HepG2 (cell line): ENCODE results near the gene SPATA32. TPM values are rescaled to one million over a fixed set of nuclear protein-coding genes. Genes with fewer than 3 reads are reported as not detected.

Experiments
- ARNT2 ChIP-seq: sonication (generic); formaldehyde crosslinking; IDR thresholded peaks from 2 replicates; pipeline ENCODE4 v1.8.0; 2022; ENCODE audit warnings: mild to moderate bottlenecking, low read depth, missing genetic modification reagents, moderate library complexity
- HDAC6 ChIP-seq: fragments of 200-600 bp; sonication (generic); IDR thresholded peaks from 2 replicates; pipeline ENCODE4 v1.7.0; 2017; ENCODE audit warnings: mild to moderate bottlenecking, antibody characterized with exemption, low read length, low read depth
- KAT2B ChIP-seq: fragments of 150-350 bp; IDR thresholded peaks from 2 replicates; pipeline ENCODE4 v1.6.1; 2014; ENCODE audit warnings: low read depth, low read length, borderline replicate concordance
- MED1 ChIP-seq: sonication (generic); formaldehyde crosslinking; IDR thresholded peaks from 2 replicates; pipeline ENCODE4 v1.4.0; 2020; ENCODE audit warnings: missing genetic modification reagents
- MEIS2 ChIP-seq: sonication (generic); formaldehyde crosslinking; IDR thresholded peaks from 2 replicates; pipeline ENCODE4 v1.9.0; 2021; ENCODE audit warnings: mild to moderate bottlenecking, missing genetic modification reagents
- MTA1 ChIP-seq: sonication (generic); formaldehyde crosslinking; IDR thresholded peaks from 2 replicates; pipeline ENCODE4 v1.4.0; 2020; ENCODE audit warnings: missing genetic modification reagents, mild to moderate bottlenecking, borderline replicate concordance
- MTERF4 ChIP-seq: sonication (generic); formaldehyde crosslinking; IDR thresholded peaks from 2 replicates; pipeline ENCODE4 v1.8.0; 2023; ENCODE audit warnings: mild to moderate bottlenecking, missing genetic modification reagents
- MYPOP ChIP-seq: sonication (generic); formaldehyde crosslinking; IDR thresholded peaks from 2 replicates; pipeline ENCODE4 v1.8.1; 2023; ENCODE audit warnings: mild to moderate bottlenecking, moderate library complexity, missing genetic modification reagents
- MZF1 ChIP-seq: sonication (generic); formaldehyde crosslinking; IDR thresholded peaks from 2 replicates; pipeline ENCODE4 v1.8.1; 2023; ENCODE audit warnings: mild to moderate bottlenecking, missing genetic modification reagents, borderline replicate concordance
- POGK ChIP-seq: sonication (generic); formaldehyde crosslinking; conservative IDR thresholded peaks from 2 replicates; pipeline ENCODE4 v1.8.0; 2022; ENCODE audit warnings: mild to moderate bottlenecking, moderate library complexity, missing genetic modification reagents
- SCMH1 ChIP-seq: sonication (generic); formaldehyde crosslinking; IDR thresholded peaks from 2 replicates; pipeline ENCODE4 v1.9.0; 2021; ENCODE audit warnings: missing genetic modification reagents, mild to moderate bottlenecking, borderline replicate concordance
- WIZ ChIP-seq: sonication (generic); formaldehyde crosslinking; IDR thresholded peaks from 2 replicates; pipeline ENCODE4 v1.5.1; 2020; ENCODE audit warnings: mild to moderate bottlenecking, missing genetic modification reagents
- ZBTB1 ChIP-seq: sonication (generic); formaldehyde crosslinking; IDR thresholded peaks from 2 replicates; pipeline ENCODE4 v1.4.0; 2020; ENCODE audit warnings: missing genetic modification reagents, borderline replicate concordance
- ZHX2 ChIP-seq, 2 experiments: sonication (generic) in 1 of 2; formaldehyde crosslinking in 1 of 2; IDR thresholded peaks; 2 replicates each; pipeline versions ENCODE4 v1.6.1 to v1.9.0; 2014 to 2022; ENCODE audit warnings: antibody characterized with exemption in 1 of 2, borderline replicate concordance in 1 of 2, inconsistent platforms in 1 of 2, low read depth in 1 of 2, missing genetic modification reagents in 1 of 2
- ZNF136 ChIP-seq: sonication (generic); formaldehyde crosslinking; IDR thresholded peaks from 2 replicates; pipeline ENCODE4 v1.8.1; 2022; ENCODE audit warnings: low read depth, mild to moderate bottlenecking, moderate library complexity, missing genetic modification reagents
- ZNF737 ChIP-seq: sonication (generic); formaldehyde crosslinking; IDR thresholded peaks from 2 replicates; pipeline ENCODE4 v1.5.0; 2020; ENCODE audit warnings: missing genetic modification reagents, mild to moderate bottlenecking, borderline replicate concordance
- ZNF788 ChIP-seq: sonication (generic); formaldehyde crosslinking; IDR thresholded peaks from 2 replicates; pipeline ENCODE4 v1.5.0; 2020; ENCODE audit warnings: mild to moderate bottlenecking, missing genetic modification reagents, borderline replicate concordance
- ZNF816 ChIP-seq: sonication (generic); formaldehyde crosslinking; IDR thresholded peaks from 2 replicates; pipeline ENCODE4 v1.8.0; 2022; ENCODE audit warnings: missing genetic modification reagents, mild to moderate bottlenecking, borderline replicate concordance
- ZSCAN9 ChIP-seq: IDR thresholded peaks from 2 replicates; pipeline ENCODE4 v1.6.1; 2016; ENCODE audit warnings: borderline replicate concordance
- polyA plus RNA-seq, 8 experiments: library from polyadenylated mRNA; depleted of rRNA in 3 of 8; stranded (reverse) in 7 of 8; unstranded in 1 of 8; fragments of >200 nt; fragmentation: Illumina TruSeq in 4 of 8; extraction: Trizol in 4 of 8; gene quantifications; 2 replicates each; pipeline versions ENCODE4 v1.2.1 to v1.2.3, GENCODE V29; 2011 to 2016; ENCODE audit warnings: low read depth in 4 of 8, missing spikeins in 1 of 8, mixed read lengths in 1 of 8; ENCODE audit not compliant: insufficient read depth in 1 of 8
- total RNA-seq, 5 experiments: library from RNA; depleted of rRNA; stranded (reverse); fragments of >200 nt; fragmentation: Illumina TruSeq; extraction: Trizol; gene quantifications; 2 replicates each; pipeline ENCODE4 v1.2.3, GENCODE V29; 2016; ENCODE audit warnings: low read depth in 1 of 5

SPATA32 gene
- total and polyA plus RNA-seq, 2 of the 13 experiments (the other 11 are each of a cell fraction or from before 2014, with no cell fraction given) = not detected

GRCh38 chr17:45231481-45232116 is 30.3 kb downstream of the SPATA32 start (continued):
- TF ChIP-seq ZHX2 (IDR thresholded peaks at IDR 0.05; ENCODE audit: low read depth) (no peak), ZHX2 (CRISPR knock-in tag; IDR thresholded peaks at IDR 0.05; ENCODE audit: borderline replicate concordance) (no peak), MZF1 (CRISPR knock-in tag) (no peak), MYPOP (CRISPR knock-in tag) (no peak), HDAC6 (no peak), POGK (CRISPR knock-in tag) (0 out of 2 replicates have a peak, but pooled peaks have one; percentile 30), SCMH1 (CRISPR knock-in tag) (no peak), WIZ (CRISPR knock-in tag) (no peak), MED1 (peak; percentile 37; the same call in 1 of the 2 replicates), ZBTB1 (CRISPR knock-in tag) (no peak), MTA1 (no peak; the same call in 1 of the 2 replicates), ZNF737 (CRISPR knock-in tag) (no peak), KAT2B (no peak), ZNF136 (CRISPR knock-in tag) (no peak), ZSCAN9 (no peak), ZNF788 (CRISPR knock-in tag) (peak; percentile 80), ARNT2 (CRISPR knock-in tag) (peak; percentile 37; the same call in 1 of the 2 replicates), ZNF816 (CRISPR knock-in tag) (no peak), MEIS2 (no peak; the same call in 1 of the 2 replicates), MTERF4 (CRISPR knock-in tag) (no peak)
